ENCODE measurements around the gene C1orf167. TPM values are rescaled to one million over a fixed set of nuclear protein-coding genes. Genes with fewer than 3 reads are reported as not detected.

Gene C1orf167
- total RNA-seq, 2 donors from 2014 or later, result 0.13 TPM; not detected in 1

DNA sequence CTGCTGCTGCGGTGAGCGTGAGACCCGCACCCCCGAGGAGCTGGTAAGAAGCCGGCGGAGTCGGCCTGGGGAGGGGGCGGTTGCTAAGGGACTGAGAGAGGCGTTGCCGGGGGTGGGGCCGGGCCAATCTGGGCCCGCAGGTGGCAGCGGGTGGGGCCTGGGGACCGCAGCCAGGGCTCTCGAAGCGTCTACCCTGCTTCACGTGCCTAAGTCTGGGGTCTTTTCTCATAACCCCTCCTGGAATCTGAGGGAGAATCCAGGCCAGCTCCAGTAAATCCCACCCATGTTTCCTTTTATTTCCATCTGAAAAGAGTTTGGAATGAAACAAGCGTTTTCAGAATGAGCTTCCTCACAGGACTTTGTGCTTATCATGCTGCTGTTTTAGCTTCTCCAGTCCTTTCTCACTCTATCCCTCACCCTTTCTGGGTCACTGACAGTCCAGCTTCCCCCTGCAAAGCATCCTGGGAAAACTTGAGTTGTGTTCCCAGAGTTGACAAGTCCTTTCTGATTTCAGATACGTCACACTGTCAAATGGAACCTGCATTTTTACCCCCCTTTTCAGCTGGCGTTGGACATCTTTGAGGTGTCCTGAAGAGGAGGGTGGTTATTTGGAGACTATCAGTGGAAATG, 44.4 kb downstream of the C1orf167 start:
- H3K27me3 Mint-ChIP-seq, result no peaks in the 10 kb centered on the region
- H3K36me3 Mint-ChIP-seq (ENCODE audit: low read depth), result no peaks in the 10 kb centered on the region
- peaks cover 32% of the 10 kb centered on the region for H3K4me1 Mint-ChIP-seq
- ATAC-seq (peak; percentile 75), DNase-seq (peak in 1 of 3 donors; percentile 73)
- no peaks in the 10 kb centered on the region for H3K9me3 ChIP-seq (ENCODE audit: control insufficient read depth, low read length, poor library complexity, severe bottlenecking)
- H3K4me3 Mint-ChIP-seq, result peak overlapping the region; percentile 99
- H3K27ac Mint-ChIP-seq, result peak overlapping the region; percentile 96

- no peak for DNase-seq
Measured at GRCh38 chr1:11807133-11807532, 45.1 kb downstream of the C1orf167 start.

GRCh38 chr1:11813021-11813420, 51.0 kb downstream of the C1orf167 start:
- H3K36me3 Mint-ChIP-seq (ENCODE audit: low read depth), result no peaks in the 10 kb centered on the region
- no peak overlapping the region for H3K27ac Mint-ChIP-seq
- H3K4me3 Mint-ChIP-seq, result no peak overlapping the region
- H3K4me1 Mint-ChIP-seq, result peaks cover 4% of the 10 kb centered on the region
- H3K27me3 Mint-ChIP-seq, result no peaks in the 10 kb centered on the region
- DNase-seq, result no peak
- ATAC-seq, result no peak
- H3K9me3 ChIP-seq (ENCODE audit: control insufficient read depth, low read length, poor library complexity, severe bottlenecking), result no peaks in the 10 kb centered on the region

More at GRCh38 chr1:11807133-11807532, 45.1 kb downstream of the C1orf167 start:
- Mint-ChIP-seq H3K36me3 (ENCODE audit: low read depth) (no peaks in the 10 kb centered on the region), H3K4me3 (peak overlapping the region; percentile 12), H3K27me3 (no peaks in the 10 kb centered on the region), H3K4me1 (peaks cover 34% of the 10 kb centered on the region), H3K27ac (peak overlapping the region; percentile 96)
- H3K9me3 ChIP-seq (ENCODE audit: control insufficient read depth, low read length, poor library complexity, severe bottlenecking), result no peaks in the 10 kb centered on the region
- no peak for ATAC-seq

DNA sequence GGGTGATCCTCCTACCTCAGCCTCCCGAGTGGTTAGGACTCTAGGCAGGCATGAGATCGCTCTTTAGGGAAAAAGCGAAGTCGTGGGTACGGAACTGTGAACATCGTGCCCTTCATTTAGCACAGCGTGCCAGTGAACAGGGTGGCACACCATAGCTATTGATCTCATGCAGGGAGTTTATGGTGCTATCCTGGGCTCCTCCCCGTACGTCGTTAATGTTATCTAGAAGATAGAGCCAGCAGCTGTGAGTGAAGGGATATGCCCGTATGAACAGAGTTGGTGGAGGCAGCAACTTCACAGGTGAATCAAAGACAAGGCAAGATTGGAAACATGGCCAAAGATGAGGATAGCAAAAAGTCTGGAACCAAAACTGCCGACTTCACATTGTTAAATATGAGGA, 55.2 kb downstream of the C1orf167 start:
- no peak for ATAC-seq

GRCh38 chr1:11822091-11822490, 60.1 kb downstream of the C1orf167 start:
- no peak for DNase-seq
- peaks cover 2% of the 10 kb centered on the region for H3K36me3 Mint-ChIP-seq (ENCODE audit: low read depth)
- no peaks in the 10 kb centered on the region for H3K9me3 ChIP-seq (ENCODE audit: control insufficient read depth, low read length, poor library complexity, severe bottlenecking)
- no peaks in the 10 kb centered on the region for H3K27me3 Mint-ChIP-seq
- no peak overlapping the region for H3K4me3 Mint-ChIP-seq
- H3K4me1 Mint-ChIP-seq, result peaks cover 2% of the 10 kb centered on the region
- no peak overlapping the region for H3K27ac Mint-ChIP-seq
- ATAC-seq, result no peak

More for the DNA sequence above, 55.2 kb downstream of the C1orf167 start:
- Mint-ChIP-seq H3K27ac (no peak overlapping the region), H3K4me3 (no peak overlapping the region), H3K27me3 (no peaks in the 10 kb centered on the region), H3K36me3 (ENCODE audit: low read depth) (peaks cover 2% of the 10 kb centered on the region), H3K4me1 (peaks cover 2% of the 10 kb centered on the region)
- no peak for DNase-seq
- H3K9me3 ChIP-seq (ENCODE audit: control insufficient read depth, low read length, poor library complexity, severe bottlenecking), result no peaks in the 10 kb centered on the region

DNA sequence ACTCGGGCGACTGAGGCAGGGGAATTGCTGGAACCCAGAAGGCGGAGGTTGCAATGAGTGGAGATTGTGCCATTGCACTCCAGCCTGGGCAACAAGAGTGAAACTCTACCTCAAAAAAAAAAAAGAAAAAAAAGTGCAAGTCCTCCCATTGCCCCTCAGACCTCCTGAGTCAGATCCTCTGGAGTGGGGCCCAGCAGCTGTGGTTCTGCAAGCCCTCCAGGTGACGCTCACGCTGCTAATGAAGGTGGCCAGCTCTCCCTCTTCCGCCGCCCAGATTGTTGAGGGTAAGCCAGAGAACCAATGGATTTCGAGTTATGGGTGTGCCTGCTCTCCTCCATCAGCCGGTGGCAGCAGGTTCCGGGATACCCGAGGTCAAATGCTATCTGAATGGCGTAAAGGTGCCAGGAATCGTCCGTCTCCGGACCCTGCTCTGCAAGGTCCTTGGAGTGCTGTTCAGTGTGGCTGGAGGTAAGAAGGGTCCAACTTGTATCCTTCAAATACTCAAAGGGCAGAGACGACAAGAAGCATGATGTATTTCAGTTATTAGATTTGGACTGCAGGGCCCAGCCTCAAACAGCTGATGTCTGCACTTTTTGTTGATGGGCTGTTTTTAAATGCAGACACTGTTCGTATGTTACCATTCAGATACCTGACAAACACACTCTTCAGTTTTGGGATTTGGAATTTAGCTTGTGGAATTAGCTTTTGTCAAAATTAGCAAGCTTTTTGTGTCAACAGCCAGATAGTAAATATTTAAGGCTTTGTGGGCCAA, 61.6 kb downstream of the C1orf167 start:
- Mint-ChIP-seq H3K4me1 (peaks cover 2% of the 10 kb centered on the region), H3K4me3 (no peak overlapping the region), H3K27me3 (no peaks in the 10 kb centered on the region), H3K27ac (peak overlapping the region; percentile 16), H3K36me3 (ENCODE audit: low read depth) (peaks cover 2% of the 10 kb centered on the region)
- no peak for DNase-seq
- ATAC-seq, result no peak
- no peaks in the 10 kb centered on the region for H3K9me3 ChIP-seq (ENCODE audit: control insufficient read depth, low read length, poor library complexity, severe bottlenecking)

GRCh38 chr1:11825131-11825530, 63.1 kb downstream of the C1orf167 start:
- H3K4me1 Mint-ChIP-seq, result peaks cover 2% of the 10 kb centered on the region
- ATAC-seq, result no peak
- no peaks in the 10 kb centered on the region for H3K36me3 Mint-ChIP-seq (ENCODE audit: low read depth)

GRCh38 chr1:11826946-11827345, 65.0 kb downstream of the C1orf167 start:
- no peaks in the 10 kb centered on the region for H3K27me3 Mint-ChIP-seq
- H3K36me3 Mint-ChIP-seq (ENCODE audit: low read depth), result no peaks in the 10 kb centered on the region
- DNase-seq, result no peak
- no peak overlapping the region for H3K27ac Mint-ChIP-seq
- H3K9me3 ChIP-seq (ENCODE audit: control insufficient read depth, low read length, poor library complexity, severe bottlenecking), result no peaks in the 10 kb centered on the region
- H3K4me3 Mint-ChIP-seq, result no peak overlapping the region
- no peak for ATAC-seq
- H3K4me1 Mint-ChIP-seq, result no peaks in the 10 kb centered on the region

More at GRCh38 chr1:11825131-11825530, 63.1 kb downstream of the C1orf167 start:
- no peaks in the 10 kb centered on the region for H3K9me3 ChIP-seq (ENCODE audit: control insufficient read depth, low read length, poor library complexity, severe bottlenecking)
- Mint-ChIP-seq H3K27ac (no peak overlapping the region), H3K4me3 (no peak overlapping the region), H3K27me3 (no peaks in the 10 kb centered on the region)
- no peak for DNase-seq

DNA sequence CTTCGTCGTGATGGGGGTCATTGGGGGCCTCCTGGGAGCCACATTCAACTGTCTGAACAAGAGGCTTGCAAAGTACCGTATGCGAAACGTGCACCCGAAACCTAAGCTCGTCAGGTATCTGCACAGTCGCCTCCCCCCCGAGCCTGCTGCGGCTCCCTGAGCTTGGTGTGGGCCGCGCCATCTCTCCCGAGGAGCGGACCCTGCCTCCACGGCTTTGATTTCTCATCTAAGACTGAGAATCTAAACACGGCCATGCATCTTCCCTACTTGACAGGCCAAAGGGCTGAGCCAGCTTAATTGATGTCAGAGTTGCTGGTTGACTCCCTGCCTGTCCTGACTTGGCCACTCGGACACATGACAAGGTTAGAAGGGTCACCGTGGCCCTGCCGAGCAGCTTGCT, 66.5 kb downstream of the C1orf167 start:
- Mint-ChIP-seq H3K27me3 (no peaks in the 10 kb centered on the region), H3K4me3 (peak overlapping the region; percentile 33), H3K27ac (no peak overlapping the region), H3K36me3 (ENCODE audit: low read depth) (peaks cover 2% of the 10 kb centered on the region), H3K4me1 (no peaks in the 10 kb centered on the region)
- no peaks in the 10 kb centered on the region for H3K9me3 ChIP-seq (ENCODE audit: control insufficient read depth, low read length, poor library complexity, severe bottlenecking)
- DNase-seq (no peak), ATAC-seq (no peak)

GRCh38 chr1:11831945-11832725, 70.1 kb downstream of the C1orf167 start:
- H3K9me3 ChIP-seq (ENCODE audit: control insufficient read depth, low read length, poor library complexity, severe bottlenecking), result no peaks in the 10 kb centered on the region
- ATAC-seq (no peak), DNase-seq (no peak)
- Mint-ChIP-seq H3K27me3 (no peaks in the 10 kb centered on the region), H3K4me1 (peaks cover 2% of the 10 kb centered on the region), H3K36me3 (ENCODE audit: low read depth) (peaks cover 9% of the 10 kb centered on the region), H3K4me3 (no peak overlapping the region), H3K27ac (no peak overlapping the region)

DNA sequence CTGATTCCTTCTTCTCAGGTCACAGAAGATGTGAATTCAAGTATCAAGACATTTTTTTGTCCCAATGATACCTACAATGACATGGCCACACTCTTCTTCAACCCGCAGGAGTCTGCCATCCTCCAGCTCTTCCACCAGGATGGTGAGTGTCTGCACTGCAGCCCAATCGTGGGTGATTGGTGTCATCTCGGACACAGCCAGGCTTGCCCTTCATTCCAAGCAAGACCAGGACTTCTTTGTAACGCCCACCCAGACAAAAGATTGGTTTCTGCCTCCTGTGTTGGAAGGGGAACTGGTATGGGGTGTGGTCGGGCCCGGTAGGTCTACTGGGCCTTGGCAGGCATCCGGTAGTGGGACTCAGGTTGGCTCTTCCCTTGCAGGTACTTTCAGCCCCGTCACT, 71.5 kb downstream of the C1orf167 start:
- Mint-ChIP-seq H3K4me3 (no peak overlapping the region), H3K36me3 (ENCODE audit: low read depth) (peaks cover 9% of the 10 kb centered on the region), H3K27ac (no peak overlapping the region), H3K27me3 (no peaks in the 10 kb centered on the region), H3K4me1 (peaks cover 3% of the 10 kb centered on the region)
- DNase-seq, result no peak
- ATAC-seq, result no peak
- H3K9me3 ChIP-seq (ENCODE audit: control insufficient read depth, low read length, poor library complexity, severe bottlenecking), result no peaks in the 10 kb centered on the region

- H3K36me3 Mint-ChIP-seq (ENCODE audit: low read depth), result peaks cover 9% of the 10 kb centered on the region
- no peaks in the 10 kb centered on the region for H3K9me3 ChIP-seq (ENCODE audit: control insufficient read depth, low read length, poor library complexity, severe bottlenecking)
- peaks cover 6% of the 10 kb centered on the region for H3K4me1 Mint-ChIP-seq
- DNase-seq (no peak), ATAC-seq (no peak)
- no peaks in the 10 kb centered on the region for H3K27me3 Mint-ChIP-seq
- no peak overlapping the region for H3K27ac Mint-ChIP-seq
- no peak overlapping the region for H3K4me3 Mint-ChIP-seq
Measured at GRCh38 chr1:11833900-11834299, 71.9 kb downstream of the C1orf167 start.
